GM18870 (cell line): ENCODE data around the gene RPH3AL.

Experiments
- ATAC-seq: cut with Tn5 transposase; IDR thresholded peaks from one replicate; pipeline ENCODE4 v1.9.1; 2021; ENCODE audit warnings: moderate library complexity; ENCODE audit not compliant: unreplicated experiment

Gene RPH3AL

GRCh38 chr17:352421-353212 is at the start of gene RPH3AL:
Gene RPH3AL (minus strand): TSS chr17:352807. CDS start chr17:327543, 25,264 bp downstream.
- no peak for ATAC-seq

- no peak for ATAC-seq
Observed at GRCh38 chr17:400257-400656, 47.6 kb upstream of the RPH3AL start.

DNA sequence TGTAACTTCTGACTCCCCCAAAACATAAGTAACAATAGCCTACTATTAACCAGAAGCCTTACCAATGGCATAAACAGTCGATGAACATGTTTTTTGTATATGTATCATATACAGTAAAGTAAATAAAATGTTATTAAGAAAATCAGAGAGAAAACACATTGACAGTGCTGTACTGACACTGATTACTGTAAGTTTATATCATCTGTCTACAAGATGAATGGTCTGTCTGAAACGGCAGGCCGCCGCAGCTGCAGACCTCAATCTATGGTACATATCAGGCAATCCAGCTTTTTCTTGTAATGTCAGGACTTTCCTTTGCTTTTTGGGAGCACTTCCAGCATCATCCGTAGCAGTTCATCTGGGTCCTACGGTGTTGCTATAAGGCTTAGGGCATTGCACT is 44.2 kb upstream of the RPH3AL start:
- ATAC-seq: no peak

- no peak for ATAC-seq
Observed at GRCh38 chr17:395974-396373, 43.4 kb upstream of the RPH3AL start.

GRCh38 chr17:395179-395578 is 42.6 kb upstream of the RPH3AL start:
- no peak for ATAC-seq

GRCh38 chr17:394718-395095 is 42.1 kb upstream of the RPH3AL start:
- no peak for ATAC-seq

- ATAC-seq: no peak
Observed at GRCh38 chr17:393806-394717, 41.5 kb upstream of the RPH3AL start.

- no peak for ATAC-seq
Observed at GRCh38 chr17:391850-392249, 39.2 kb upstream of the RPH3AL start.

GRCh38 chr17:390025-390424 is 37.4 kb upstream of the RPH3AL start:
- ATAC-seq: no peak

- no peak for ATAC-seq
Observed at GRCh38 chr17:388087-388486, 35.5 kb upstream of the RPH3AL start.

DNA sequence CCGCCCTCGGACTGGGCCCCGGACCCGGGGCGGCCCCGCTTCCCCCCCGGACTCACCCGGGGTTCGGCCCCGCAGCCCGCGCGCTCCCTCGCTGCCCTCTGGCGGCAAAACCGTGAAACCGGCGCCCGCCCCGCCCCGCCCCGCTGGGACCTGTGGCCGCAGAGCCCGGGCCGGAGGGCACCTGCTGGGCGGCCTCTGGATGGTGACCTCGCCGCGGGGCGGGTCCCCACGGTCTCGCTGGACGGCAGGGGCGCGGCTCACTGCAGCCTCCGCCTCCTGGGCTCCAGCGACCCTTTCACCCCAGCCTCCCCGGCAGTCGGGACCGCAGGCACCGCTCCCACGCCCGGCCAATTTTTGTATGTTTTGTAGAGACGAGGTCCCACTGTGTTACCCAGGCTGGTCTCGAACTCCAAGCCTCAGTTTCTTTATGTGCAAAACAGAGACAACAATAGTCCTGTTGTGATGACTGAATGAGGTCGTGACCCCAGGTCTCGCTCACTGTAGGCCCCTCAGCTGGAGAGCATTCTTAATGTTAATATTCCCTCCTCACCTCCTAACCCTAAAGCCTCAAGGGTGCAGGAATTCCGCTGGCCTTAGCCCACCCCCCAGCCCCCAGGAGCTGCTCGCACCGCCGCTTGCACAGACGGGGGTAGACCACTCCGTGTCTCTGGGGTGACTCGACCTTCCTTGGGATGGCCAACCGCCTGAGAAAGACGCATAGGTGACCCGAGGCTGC is 33.7 kb upstream of the RPH3AL start:
- ATAC-seq: no peak

DNA sequence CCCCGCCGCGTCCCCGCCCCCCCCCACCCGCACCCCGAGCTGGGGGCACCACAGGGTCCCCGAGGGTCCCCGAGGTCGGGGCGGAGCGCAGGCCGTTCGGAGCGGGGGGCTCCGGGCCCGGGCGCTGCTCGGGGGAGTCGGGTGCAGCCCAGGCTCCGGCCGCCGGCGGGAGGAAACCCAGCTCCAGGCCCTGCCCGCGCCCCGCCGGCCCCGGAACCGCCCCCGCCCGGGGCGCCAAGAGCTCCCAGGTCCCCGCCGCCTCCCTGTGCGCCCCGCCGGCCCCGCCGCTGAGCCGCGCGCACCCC is 33.2 kb upstream of the RPH3AL start:
- ATAC-seq: no peak

GRCh38 chr17:385178-385835 is 32.7 kb upstream of the RPH3AL start:
- ATAC-seq: no peak

GRCh38 chr17:384622-385177 is 32.1 kb upstream of the RPH3AL start:
- ATAC-seq: no peak

DNA sequence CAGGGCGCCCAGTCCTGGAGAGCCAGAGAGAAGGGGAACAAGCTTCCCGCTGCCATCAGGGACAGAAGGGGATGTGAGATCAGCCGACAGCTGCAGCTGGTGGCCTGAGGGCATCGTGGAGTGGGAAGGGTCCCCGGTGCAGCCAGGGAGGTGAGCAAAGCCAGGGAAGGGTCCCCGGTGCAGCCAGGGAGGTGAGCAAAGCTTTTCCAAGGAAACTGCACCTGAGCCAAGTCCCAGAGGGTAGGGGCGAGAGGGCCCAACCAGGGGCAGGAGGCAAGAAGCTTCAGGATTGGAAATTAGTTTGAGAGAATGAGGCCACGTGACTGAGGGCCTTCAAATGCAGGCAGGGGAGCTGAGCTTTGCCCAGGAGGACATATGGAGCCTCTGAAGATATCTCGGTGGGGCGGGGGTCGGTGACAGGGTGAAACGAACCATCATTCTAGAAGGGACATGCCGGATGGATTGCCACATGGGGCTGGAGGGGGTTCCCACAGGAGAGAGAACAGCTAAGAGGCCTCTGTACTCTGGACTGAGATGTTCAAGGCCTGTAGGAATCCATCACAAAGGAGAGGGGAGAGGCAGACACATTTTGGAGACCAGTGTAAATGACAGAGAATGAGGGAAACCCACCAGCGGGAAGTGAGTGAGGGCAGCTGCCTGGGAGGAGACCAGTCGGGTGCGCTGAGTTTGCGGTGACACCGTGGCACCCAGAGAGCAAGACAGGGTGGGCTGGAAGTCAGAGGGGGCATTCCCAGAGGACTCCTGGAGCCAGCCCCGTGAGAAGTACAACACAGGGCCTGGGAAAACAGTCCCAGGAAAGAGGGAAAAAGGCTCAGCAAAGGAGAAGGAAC is 31.4 kb upstream of the RPH3AL start:
- no peak for ATAC-seq

DNA sequence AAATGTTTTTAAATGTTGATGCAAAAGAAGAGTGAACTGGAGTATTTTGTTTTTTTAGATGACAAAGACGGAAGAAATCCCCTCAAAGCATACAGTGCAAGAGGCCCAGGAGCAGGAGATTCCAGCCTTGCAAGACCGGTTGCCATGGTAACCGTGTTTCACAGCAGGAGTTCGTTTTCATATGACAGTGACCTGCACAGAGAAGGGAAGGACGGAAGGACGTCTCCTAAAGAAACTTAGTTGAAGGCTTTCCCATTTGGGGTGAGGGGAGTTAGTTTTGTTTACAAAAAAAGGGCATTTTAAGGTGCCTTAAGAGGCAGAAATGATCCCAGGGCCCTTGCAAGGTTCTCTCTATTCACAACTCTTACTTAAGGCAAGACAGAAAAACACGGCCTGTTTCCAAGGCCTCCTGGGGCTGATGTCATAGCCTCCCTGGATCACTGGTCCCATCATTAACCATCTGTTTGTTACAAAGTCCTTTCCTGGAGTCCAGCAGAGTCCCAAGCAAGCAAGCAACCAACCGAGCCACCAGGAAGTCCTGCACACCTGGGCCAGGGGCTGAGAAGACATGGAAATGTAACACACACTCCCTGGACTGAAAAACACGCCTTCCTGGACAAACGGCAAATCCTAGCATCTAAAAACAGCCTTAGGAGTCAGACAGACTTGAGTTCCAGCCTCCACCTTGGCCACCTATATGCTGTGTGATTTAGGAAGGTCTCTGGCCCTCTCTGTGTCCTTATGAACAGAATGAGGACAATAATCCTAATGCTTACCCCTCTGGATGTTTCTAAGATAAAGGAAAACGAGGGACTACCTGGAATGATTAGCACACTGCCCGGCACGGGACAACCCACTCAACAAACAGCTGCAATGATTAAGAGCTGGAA is 30.3 kb upstream of the RPH3AL start:
- no peak for ATAC-seq

GRCh38 chr17:381941-382643 is 29.5 kb upstream of the RPH3AL start:
- ATAC-seq: no peak

- no peak for ATAC-seq
Observed at GRCh38 chr17:381516-381915, 28.9 kb upstream of the RPH3AL start.
